Tibial nerve (tissue), 4 donors: ENCODE data around the gene ERF. TPM values are rescaled to one million over a fixed set of nuclear protein-coding genes. Genes with fewer than 3 reads are reported as not detected.

ENCODE experiments used
- DNase-seq, 2 donors: peaks; one replicate each; pipeline ENCODE4 v3.0.0-alpha.2; 2019; ENCODE audit warnings: low spot score in 2 of 2
- H3K27ac ChIP-seq, 4 donors: fragments of 200-600 bp; sonication (generic) in 3 of 4; one replicate each; pipeline ENCODE4 v1.5.1; 2017 to 2019; ENCODE audit warnings: mild to moderate bottlenecking in 1 of 4
- H3K27me3 ChIP-seq, 2 donors: fragments of 200-600 bp; sonication (generic) in 1 of 2; one replicate each; pipeline versions ENCODE4 v1.5.1 to v1.6.0; 2017 to 2019
- H3K36me3 ChIP-seq, 3 donors: fragments of 200-600 bp; sonication (generic); one replicate each; pipeline ENCODE4 v1.5.1; 2018 to 2019
- H3K4me1 ChIP-seq, 4 donors: fragments of 200-600 bp; sonication (generic) in 3 of 4; one replicate each; pipeline ENCODE4 v1.5.1; 2017 to 2019
- H3K4me3 ChIP-seq, 4 donors: fragments of 200-600 bp; sonication (generic) in 3 of 4; one replicate each; pipeline ENCODE4 v1.5.1; 2017 to 2019; ENCODE audit warnings: mild to moderate bottlenecking in 1 of 4, moderate library complexity in 1 of 4
- H3K9me3 ChIP-seq, 4 donors: fragments of 200-600 bp; sonication (generic) in 3 of 4; one replicate each; pipeline ENCODE4 v1.5.1; 2017 to 2019
- CTCF ChIP-seq, 5 experiments: fragments of 200-600 bp in 3 of 5; fragments of 450-650 bp in 2 of 5; sonication (generic) in 3 of 5; IDR thresholded peaks; one replicate each; pipeline ENCODE4 v1.5.1; 2016 to 2019; ENCODE audit warnings: antibody characterized with exemption in 5 of 5, mild to moderate bottlenecking in 3 of 5, moderate library complexity in 2 of 5
- EP300 ChIP-seq, 2 donors: sonication (generic); formaldehyde crosslinking; IDR thresholded peaks; one replicate each; pipeline ENCODE4 v1.6.1; 2017; ENCODE audit warnings: antibody characterized with exemption in 2 of 2, mild to moderate bottlenecking in 1 of 2
- POLR2A ChIP-seq, 2 donors: fragments of 450-650 bp; IDR thresholded peaks; one replicate each; pipeline ENCODE4 v1.6.1; 2017; ENCODE audit warnings: antibody characterized with exemption in 2 of 2, mild to moderate bottlenecking in 2 of 2, moderate library complexity in 2 of 2
- WGBS, 2 donors: methylation state at CpG; one replicate each; pipeline ENCODE4 v1.1.5; 2018; 5-methylcytosine and 5-hydroxymethylcytosine counted together
- total RNA-seq, 4 donors: library from RNA; depleted of rRNA; stranded (reverse); fragments of >200 nt; gene quantifications; one replicate each; pipeline ENCODE4 v1.1.0, GENCODE V29; 2016

The ERF gene
- total RNA-seq, 4 donors from 2014 or later = 30.4 to 42.6 (median 35.1) TPM

- H3K9me3 ChIP-seq = no peaks in the 10 kb centered on the region
- peak overlapping the region; percentile 33 to 66 (median 52) for H3K4me3 ChIP-seq
- TF ChIP-seq EP300 (IDR thresholded peaks at IDR 0.05) = peak in 1 of 2 donors; percentile 81
- peak; percentile 38 for TF ChIP-seq POLR2A (IDR thresholded peaks at IDR 0.05)
- TF ChIP-seq CTCF (IDR thresholded peaks at IDR 0.05) = peak in 1 of 5 experiments; percentile 10
- 3% methylated on average over 11 to 17 of the region's 18 CpGs for WGBS, 2 donors
- peak in 1 of 2 donors; percentile 44 for DNase-seq
- peaks cover 0 to 41% (median 19%) of the 10 kb centered on the region in 3 donors for H3K36me3 ChIP-seq
- H3K27me3 ChIP-seq = no peaks in the 10 kb centered on the region
- H3K27ac ChIP-seq = peak overlapping the region; percentile 87 to 100 (median 98)
- peaks cover 0 to 59% (median 32%) of the 10 kb centered on the region in 4 donors for H3K4me1 ChIP-seq
Observed at GRCh38 chr19:42270346-42271044, 15.6 kb upstream of the ERF start.

GRCh38 chr19:42269478-42270345, 14.8 kb upstream of the ERF start:
- H3K27me3 ChIP-seq = no peaks in the 10 kb centered on the region
- 24 to 27% methylated on average over 10 of the region's 10 CpGs for WGBS, 2 donors
- TF ChIP-seq CTCF (IDR thresholded peaks at IDR 0.05) = no peak
- no peak for TF ChIP-seq EP300 (IDR thresholded peaks at IDR 0.05)
- no peak for TF ChIP-seq POLR2A (IDR thresholded peaks at IDR 0.05)
- DNase-seq = no peak
- peaks cover 0 to 52% (median 30%) of the 10 kb centered on the region in 4 donors for H3K4me1 ChIP-seq
- H3K9me3 ChIP-seq = no peaks in the 10 kb centered on the region
- H3K4me3 ChIP-seq = peak overlapping the region; percentile 33 to 66 (median 52)
- peaks cover 0 to 33% (median 17%) of the 10 kb centered on the region in 3 donors for H3K36me3 ChIP-seq
- H3K27ac ChIP-seq = peak overlapping the region; percentile 87 to 100 (median 98)

GRCh38 chr19:42268704-42269477, 14.0 kb upstream of the ERF start, which contains the start of gene CIC:
Gene CIC, plus strand, starts transcription at chr19:42269252. Its CDS starts 2,532 bp downstream, at chr19:42271784.
- H3K27me3 ChIP-seq = no peaks in the 10 kb centered on the region
- peak in 1 of 2 donors; percentile 26 for TF ChIP-seq POLR2A (IDR thresholded peaks at IDR 0.05)
- TF ChIP-seq CTCF (IDR thresholded peaks at IDR 0.05) = peak in 1 of 5 experiments; percentile 64
- peak; percentile 2 to 10 for TF ChIP-seq EP300 (IDR thresholded peaks at IDR 0.05)
- WGBS, 2 donors = 1% methylated on average over 37 to 52 of the region's 52 CpGs
- H3K4me1 ChIP-seq = peaks cover 0 to 44% (median 28%) of the 10 kb centered on the region in 4 donors
- peak within 1 kb of the TSS; percentile 99 to 100 (median 99) for H3K27ac ChIP-seq
- H3K9me3 ChIP-seq = no peaks in the 10 kb centered on the region
- peaks cover 0 to 25% (median 10%) of the 10 kb centered on the region in 3 donors for H3K36me3 ChIP-seq
- peak within 1 kb of the TSS; percentile 66 to 85 (median 70) for H3K4me3 ChIP-seq
- peak; percentile 99 to 100 for DNase-seq

GRCh38 chr19:42268142-42268703, 13.3 kb upstream of the ERF start:
- peak overlapping the region; percentile 66 to 85 (median 70) for H3K4me3 ChIP-seq
- 0% methylated on average over 30 to 43 of the region's 46 CpGs for WGBS, 2 donors
- TF ChIP-seq POLR2A (IDR thresholded peaks at IDR 0.05) = peak; percentile 91 to 98
- TF ChIP-seq CTCF (IDR thresholded peaks at IDR 0.05) = peak in 2 of 5 experiments; percentile 11 to 45
- TF ChIP-seq EP300 (IDR thresholded peaks at IDR 0.05) = peak; percentile 97 to 99
- peaks cover 0 to 18% (median 4%) of the 10 kb centered on the region in 3 donors for H3K36me3 ChIP-seq
- peaks cover 0 to 39% (median 28%) of the 10 kb centered on the region in 4 donors for H3K4me1 ChIP-seq
- DNase-seq = peak; percentile 99 to 100
- H3K27ac ChIP-seq = peak overlapping the region; percentile 99 to 100 (median 99)
- H3K9me3 ChIP-seq = no peaks in the 10 kb centered on the region
- H3K27me3 ChIP-seq = no peaks in the 10 kb centered on the region
